ENCODE measurements around the gene ZNF385D. TPM values are rescaled to one million over a fixed set of nuclear protein-coding genes. Genes with fewer than 3 reads are reported as not detected.

The ZNF385D gene
- total RNA-seq, 1 donor from 2014 or later = 32.0 TPM

GRCh38 chr3:21540265-21540664 is 210.7 kb downstream of the ZNF385D start:
- no peak for DNase-seq (ENCODE audit: low spot score in 2 of 2)
- no peak for TF ChIP-seq CTCF (IDR thresholded peaks at IDR 0.05)
- H3K27me3 ChIP-seq = no peaks in the 10 kb centered on the region
- no peaks in the 10 kb centered on the region for H3K4me1 ChIP-seq
- no peaks in the 10 kb centered on the region for H3K36me3 ChIP-seq
- intact Hi-C loops (cut with DNase I) = no loop called here
- no peak overlapping the region for H3K27ac ChIP-seq
- H3K9me3 ChIP-seq = no peaks in the 10 kb centered on the region
- no peak overlapping the region for H3K4me3 ChIP-seq

- Histone ChIP-seq H3K27ac (no peak overlapping the region), H3K27me3 (no peaks in the 10 kb centered on the region), H3K9me3 (no peaks in the 10 kb centered on the region), H3K4me1 (no peaks in the 10 kb centered on the region), H3K4me3 (no peak overlapping the region), H3K36me3 (no peaks in the 10 kb centered on the region)
- intact Hi-C loops (cut with DNase I) = no loop called here
- no peak for DNase-seq (ENCODE audit: low spot score in 2 of 2)
- TF ChIP-seq CTCF (IDR thresholded peaks at IDR 0.05) = no peak
These were observed 216.5 kb downstream of the ZNF385D start for GRCh38 chr3:21534462-21534861.

GRCh38 chr3:21533002-21533401 is 218.0 kb downstream of the ZNF385D start:
- Histone ChIP-seq H3K27ac (no peak overlapping the region), H3K9me3 (no peaks in the 10 kb centered on the region), H3K27me3 (no peaks in the 10 kb centered on the region), H3K36me3 (no peaks in the 10 kb centered on the region), H3K4me3 (no peak overlapping the region), H3K4me1 (no peaks in the 10 kb centered on the region)
- no peak for DNase-seq (ENCODE audit: low spot score in 2 of 2)
- intact Hi-C loops (cut with DNase I) = no loop called here
- TF ChIP-seq CTCF (IDR thresholded peaks at IDR 0.05) = no peak

DNA sequence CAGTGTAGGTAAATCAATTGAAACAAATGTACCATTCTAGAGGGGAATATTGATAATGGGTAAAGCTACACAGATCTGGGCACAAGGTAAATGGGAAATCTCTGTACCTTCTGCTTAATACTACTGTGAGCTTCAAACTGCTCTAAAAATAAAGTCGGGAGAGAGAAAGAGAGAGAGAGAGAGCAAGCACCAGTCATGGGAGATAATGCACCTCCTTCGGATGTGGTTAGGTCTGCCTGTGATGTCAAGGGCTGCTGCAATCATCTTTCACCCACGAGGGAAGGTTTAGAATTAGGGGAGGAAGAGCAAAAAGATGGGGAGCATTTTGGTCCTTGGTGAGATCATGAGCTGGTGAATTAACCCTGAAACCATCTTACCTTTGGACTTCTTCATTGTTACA is 219.1 kb downstream of the ZNF385D start:
- TF ChIP-seq CTCF (IDR thresholded peaks at IDR 0.05) = no peak
- Histone ChIP-seq H3K27ac (no peak overlapping the region), H3K36me3 (no peaks in the 10 kb centered on the region), H3K4me3 (no peak overlapping the region), H3K27me3 (no peaks in the 10 kb centered on the region), H3K9me3 (no peaks in the 10 kb centered on the region), H3K4me1 (no peaks in the 10 kb centered on the region)
- DNase-seq (ENCODE audit: low spot score in 2 of 2) = no peak
- intact Hi-C loops (cut with DNase I) = no loop called here

GRCh38 chr3:21528291-21528995 is 222.6 kb downstream of the ZNF385D start:
- Histone ChIP-seq H3K27me3 (no peaks in the 10 kb centered on the region), H3K27ac (no peak overlapping the region), H3K36me3 (no peaks in the 10 kb centered on the region), H3K9me3 (no peaks in the 10 kb centered on the region), H3K4me1 (no peaks in the 10 kb centered on the region), H3K4me3 (no peak overlapping the region)
- no peak for DNase-seq (ENCODE audit: low spot score in 2 of 2)
- no peak for TF ChIP-seq CTCF (IDR thresholded peaks at IDR 0.05)
- intact Hi-C loops (cut with DNase I) = no loop called here

DNA sequence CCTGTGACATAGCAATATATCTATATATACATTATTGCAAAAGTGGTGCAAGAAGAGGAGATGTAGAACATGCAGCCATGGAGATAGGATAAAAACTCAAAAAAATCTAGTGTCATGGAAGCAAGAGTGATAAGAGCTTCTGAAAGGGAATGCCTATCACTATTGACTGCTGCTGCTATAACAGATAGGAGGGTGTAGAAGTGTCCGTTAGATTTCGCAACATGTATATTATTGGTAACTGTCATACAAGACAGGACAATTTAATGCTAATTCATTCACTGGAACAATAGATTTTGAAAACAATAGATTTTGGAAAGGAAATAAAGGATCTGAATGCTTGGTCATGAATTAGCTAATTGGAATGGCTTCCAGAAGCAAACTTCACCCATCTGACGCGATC is 224.5 kb downstream of the ZNF385D start:
- H3K27ac ChIP-seq = no peak overlapping the region
- H3K27me3 ChIP-seq = no peaks in the 10 kb centered on the region
- intact Hi-C loops (cut with DNase I) = no loop called here
- no peaks in the 10 kb centered on the region for H3K9me3 ChIP-seq
- no peak for DNase-seq (ENCODE audit: low spot score in 2 of 2)
- H3K36me3 ChIP-seq = no peaks in the 10 kb centered on the region
- H3K4me3 ChIP-seq = no peak overlapping the region
- peaks cover 0 to under 1% of the 10 kb centered on the region in 2 donors for H3K4me1 ChIP-seq
- TF ChIP-seq CTCF (IDR thresholded peaks at IDR 0.05) = no peak
